CD14-positive monocyte (primary cell): ENCODE data around the gene IFITM10. TPM values are rescaled to one million over a fixed set of nuclear protein-coding genes. Genes with fewer than 3 reads are reported as not detected.

Experiments used
- DNase-seq, 3 donors: peaks; one replicate each; pipeline ENCODE4 v3.0.0-alpha.2; 2011 to 2022
- H2AFZ ChIP-seq: 2 replicates; pipeline ENCODE4 v1.6.0; 2012; ENCODE audit warnings: mild to moderate bottlenecking, low read depth, low read length, inconsistent platforms; ENCODE audit not compliant: insufficient read depth, poor library complexity, severe bottlenecking
- H3K27ac ChIP-seq, 2 donors: 1 replicate in 1 of 2; 2 replicates in 1 of 2; pipeline ENCODE4 v1.5.1; 2012 to 2013; ENCODE audit warnings: low read length in 2 of 2, control low read depth in 1 of 2, inconsistent platforms in 1 of 2, low read depth in 1 of 2, mild to moderate bottlenecking in 1 of 2
- H3K27me3 ChIP-seq, 2 donors: one replicate each; pipeline versions ENCODE4 v1.6.0 to v1.6.1; 2011 to 2013; ENCODE audit warnings: low read length in 2 of 2; ENCODE audit not compliant: control insufficient read depth in 2 of 2, insufficient read depth in 2 of 2
- H3K36me3 ChIP-seq, 2 donors: replicated peaks in 1 of 2; 1 replicate in 1 of 2; 2 replicates in 1 of 2; pipeline versions ENCODE4 v1.5.1 to v1.6.1; 2012 to 2013; ENCODE audit warnings: low read length in 2 of 2, control low read depth in 1 of 2, inconsistent platforms in 1 of 2, mild to moderate bottlenecking in 1 of 2; ENCODE audit not compliant: insufficient read depth in 2 of 2, control insufficient read depth in 1 of 2
- H3K4me1 ChIP-seq, 2 donors: 1 replicate in 1 of 2; 2 replicates in 1 of 2; pipeline versions ENCODE4 v1.5.1 to v1.6.1; 2012 to 2013; ENCODE audit warnings: low read length in 2 of 2, control low read depth in 1 of 2, inconsistent platforms in 1 of 2, mild to moderate bottlenecking in 1 of 2, moderate library complexity in 1 of 2; ENCODE audit not compliant: insufficient read depth in 2 of 2, control insufficient read depth in 1 of 2
- H3K4me2 ChIP-seq: replicated peaks from 2 replicates; pipeline ENCODE3; 2012; ENCODE audit warnings: low read length, moderate library complexity, mild to moderate bottlenecking; ENCODE audit not compliant: poor library complexity, severe bottlenecking; ENCODE audit errors: extremely low read depth
- H3K4me3 ChIP-seq, 3 experiments: fragments of 200-600 bp in 1 of 3; sonication (generic) in 1 of 3; replicated peaks in 1 of 3; 1 replicate in 2 of 3; 2 replicates in 1 of 3; pipeline ENCODE4 v1.5.1; 2011 to 2013; ENCODE audit warnings: low read length in 3 of 3, mild to moderate bottlenecking in 3 of 3, control low read depth in 2 of 3, low read depth in 2 of 3, inconsistent platforms in 1 of 3, moderate library complexity in 1 of 3
- H3K79me2 ChIP-seq: 2 replicates; pipeline ENCODE4 v1.6.0; 2012; ENCODE audit warnings: mild to moderate bottlenecking, control low read depth, inconsistent platforms, low read length, moderate library complexity; ENCODE audit not compliant: insufficient read depth
- H3K9ac ChIP-seq: 2 replicates; pipeline ENCODE4 v1.6.0; 2017; ENCODE audit warnings: low read length, mild to moderate bottlenecking; ENCODE audit not compliant: insufficient read depth, poor library complexity, severe bottlenecking
- H3K9me3 ChIP-seq, 2 donors: replicated peaks in 1 of 2; 1 replicate in 1 of 2; 2 replicates in 1 of 2; pipeline versions ENCODE4 v1.5.1 to v1.6.1; 2012 to 2013; ENCODE audit warnings: low read length in 2 of 2, control low read depth in 1 of 2; ENCODE audit not compliant: control insufficient read depth in 1 of 2, insufficient read depth in 1 of 2
- H4K20me1 ChIP-seq: 2 replicates; pipeline ENCODE4 v1.6.0; 2012; ENCODE audit warnings: mild to moderate bottlenecking, low read length, control low read depth, moderate library complexity; ENCODE audit not compliant: insufficient read depth
- H3K27ac Mint-ChIP-seq, 7 donors: one replicate each; pipeline ENCODE4 v1.8.0; 2020; ENCODE audit warnings: mild to moderate bottlenecking in 7 of 7, mixed read lengths in 7 of 7, moderate library complexity in 6 of 7, inconsistent platforms in 2 of 7
- H3K27me3 Mint-ChIP-seq, 3 donors: one replicate each; pipeline ENCODE4 v1.8.0; 2021 to 2022; ENCODE audit warnings: low read depth in 3 of 3, mild to moderate bottlenecking in 3 of 3, mixed read lengths in 3 of 3, moderate library complexity in 3 of 3, inconsistent platforms in 1 of 3
- H3K36me3 Mint-ChIP-seq, 2 donors: one replicate each; pipeline ENCODE4 v1.8.0; 2020; ENCODE audit warnings: mixed read lengths in 2 of 2, inconsistent platforms in 1 of 2, mild to moderate bottlenecking in 1 of 2
- H3K4me1 Mint-ChIP-seq: one replicate; pipeline ENCODE4 v1.8.0; 2020; ENCODE audit warnings: mild to moderate bottlenecking, mixed read lengths
- H3K4me3 Mint-ChIP-seq, 2 donors: one replicate each; pipeline ENCODE4 v1.8.0; 2020; ENCODE audit warnings: mild to moderate bottlenecking in 2 of 2, mixed read lengths in 2 of 2, moderate library complexity in 1 of 2
- H3K9me3 Mint-ChIP-seq, 7 donors: one replicate each; pipeline ENCODE4 v1.8.0; 2020 to 2022; ENCODE audit warnings: mixed read lengths in 7 of 7, mild to moderate bottlenecking in 6 of 7, moderate library complexity in 6 of 7, inconsistent platforms in 2 of 7
- CTCF ChIP-seq: fragments of 200-600 bp; IDR thresholded peaks from one replicate; pipeline ENCODE4 v1.8.0; 2022; ENCODE audit warnings: antibody characterized with exemption, mild to moderate bottlenecking
- WGBS: methylation state at CpG from one replicate; pipeline ENCODE4 v1.1.5; 2013; ENCODE audit warnings: missing lambda C conversion rate; ENCODE audit not compliant: insufficient coverage; 5-methylcytosine and 5-hydroxymethylcytosine counted together
- intact Hi-C, 2 donors: fragments of 100-400 bp; cut with micrococcal nuclease; formaldehyde crosslinking; loops; one replicate each; pipeline versions ENCODE4 v1.15.0 to v1.15.1; 2023
- polyA plus RNA-seq, 3 donors: library from polyadenylated mRNA; depleted of rRNA in 1 of 3; unstranded in 2 of 3; stranded (reverse) in 1 of 3; fragments of 300-500 nt in 2 of 3; fragments of >200 nt in 1 of 3; fragmentation: Illumina TruSeq in 2 of 3; gene quantifications; 1 replicate in 2 of 3; 2 replicates in 1 of 3; pipeline ENCODE4 v1.2.3, GENCODE V29; 2012 to 2021

The IFITM10 gene
- polyA plus RNA-seq, 3 donors = 2.4 TPM; not detected in 2

GRCh38 chr11:1761110-1761856 is 10.9 kb upstream of the IFITM10 start:
- H3K4me1 Mint-ChIP-seq = peaks cover 67% of the 10 kb centered on the region
- H3K4me2 ChIP-seq = peak overlapping the region; percentile 100
- peak overlapping the region; percentile 92 to 95 for H3K4me3 Mint-ChIP-seq
- 83% methylated on average over 27 of the region's 28 CpGs for WGBS
- H3K4me1 ChIP-seq = peaks cover 73 to 80% of the 10 kb centered on the region in 2 donors
- H3K27ac Mint-ChIP-seq = peak overlapping the region; percentile 92 to 97 (median 96)
- H3K36me3 Mint-ChIP-seq = peaks cover 45 to 56% of the 10 kb centered on the region in 2 donors
- H3K27ac ChIP-seq = peak overlapping the region; percentile 95 to 97
- peaks cover 70% of the 10 kb centered on the region for H4K20me1 ChIP-seq
- peaks cover 37 to 39% of the 10 kb centered on the region in 2 donors for H3K36me3 ChIP-seq
- H3K9me3 ChIP-seq = no peaks in the 10 kb centered on the region
- no peaks in the 10 kb centered on the region for H3K9me3 Mint-ChIP-seq
- DNase-seq = no peak
- peak overlapping the region; percentile 97 for H3K9ac ChIP-seq
- H3K27me3 Mint-ChIP-seq = peaks cover 0 to 6% (median 0%) of the 10 kb centered on the region in 3 donors
- intact Hi-C loops = loop anchor here in 1 of 2 donors (5.0 kb wide), 1 partner anchor 91 kb away; the partner anchor contains the start of gene LSP1
- no peaks in the 10 kb centered on the region for H3K27me3 ChIP-seq
- no peak overlapping the region for H2AFZ ChIP-seq
- peaks cover 74% of the 10 kb centered on the region for H3K79me2 ChIP-seq
- TF ChIP-seq CTCF = no peak
- peak overlapping the region; percentile 83 to 98 (median 90) for H3K4me3 ChIP-seq

- TF ChIP-seq CTCF = no peak
- Mint-ChIP-seq H3K9me3 (no peaks in the 10 kb centered on the region), H3K4me3 (peak overlapping the region; percentile 92 to 95), H3K27ac (peak overlapping the region; percentile 92 to 97 (median 96)), H3K27me3 (peaks cover 0 to 6% (median 6%) of the 10 kb centered on the region in 3 donors), H3K36me3 (peaks cover 51 to 63% of the 10 kb centered on the region in 2 donors), H3K4me1 (peaks cover 73% of the 10 kb centered on the region)
- peaks cover 77% of the 10 kb centered on the region for H4K20me1 ChIP-seq
- peaks cover 44 to 47% of the 10 kb centered on the region in 2 donors for H3K36me3 ChIP-seq
- H3K27me3 ChIP-seq = no peaks in the 10 kb centered on the region
- intact Hi-C loops = loop anchor here in 1 of 2 donors (5.0 kb wide), 1 partner anchor 92 kb away; the partner anchor contains the start of gene LSP1
- peak overlapping the region; percentile 97 for H3K9ac ChIP-seq
- H3K4me2 ChIP-seq = peak overlapping the region; percentile 100
- peaks cover 80% of the 10 kb centered on the region for H3K79me2 ChIP-seq
- H3K9me3 ChIP-seq = no peaks in the 10 kb centered on the region
- peak overlapping the region; percentile 95 to 97 for H3K27ac ChIP-seq
- peak; percentile 98 to 100 (median 100) for DNase-seq
- H3K4me1 ChIP-seq = peaks cover 80 to 88% of the 10 kb centered on the region in 2 donors
- H3K4me3 ChIP-seq = peak overlapping the region; percentile 83 to 98 (median 90)
- WGBS = 14% methylated on average over 20 of the region's 23 CpGs
- H2AFZ ChIP-seq = no peak overlapping the region
Measured at GRCh38 chr11:1760351-1761109, 10.1 kb upstream of the IFITM10 start.
